Pancreas (tissue), 10 donors: ENCODE results near the gene GTF3C1. TPM values are rescaled to one million over a fixed set of nuclear protein-coding genes. Genes with fewer than 3 reads are reported as not detected.

Source experiments
- ATAC-seq, 4 donors: fragments of 200-7000 bp; cut with Tn5 transposase; one replicate each; pipeline versions ENCODE4 v1.8.0 to v1.9.1; 2020; ENCODE audit warnings: mild to moderate bottlenecking in 4 of 4, moderate library complexity in 4 of 4
- DNase-seq, 6 donors: peaks; one replicate each; pipeline ENCODE4 v3.0.0-alpha.2; 2020
- FAIRE-seq: peaks from 2 replicates; lab custom pipeline; 2012; peaks lifted over from hg19 to GRCh38; lab: Jason Lieb, UNC
- H3K27ac ChIP-seq, 4 donors: fragments of 200-600 bp; sonication (generic); 1 replicate in 3 of 4; 2 replicates in 1 of 4; pipeline versions ENCODE4 v1.5.0 to v1.8.0; 2020
- H3K27me3 ChIP-seq, 4 donors: fragments of 200-600 bp; one replicate each; pipeline ENCODE4 v1.8.0; 2021
- H3K36me3 ChIP-seq, 3 donors: fragments of 200-600 bp; sonication (generic) in 1 of 3; one replicate each; pipeline versions ENCODE4 v1.5.0 to v1.8.0; 2020 to 2021
- H3K4me1 ChIP-seq, 3 donors: fragments of 200-600 bp; one replicate each; pipeline ENCODE4 v1.8.0; 2021
- H3K4me3 ChIP-seq, 4 donors: fragments of 200-600 bp; sonication (generic) in 2 of 4; one replicate each; pipeline versions ENCODE4 v1.5.0 to v1.8.0; 2020 to 2021
- H3K9me3 ChIP-seq, 4 donors: fragments of 200-600 bp; one replicate each; pipeline ENCODE4 v1.8.0; 2021
- CTCF ChIP-seq, 4 donors: fragments of 200-600 bp; sonication (generic) in 3 of 4; IDR thresholded peaks; one replicate each; pipeline versions ENCODE4 v1.5.0 to v1.8.0; 2021; ENCODE audit warnings: antibody characterized with exemption in 4 of 4
- WGBS, 2 donors: extraction: QIAGEN DNeasy Blood & Tissue Kit; methylation state at CpG; one replicate each; pipeline ENCODE4 v1.1.7; 2013; 5-methylcytosine and 5-hydroxymethylcytosine counted together
- intact Hi-C, 3 donors: fragments of 100-400 bp; cut with DNase I; formaldehyde crosslinking; loops; one replicate each; pipeline versions ENCODE4 v1.11.1 to v1.14.2; 2022
- polyA plus RNA-seq, 2 donors: library from polyadenylated mRNA; stranded (reverse); fragments of 200-250 nt; gene quantifications; one replicate each; pipeline ENCODE4 v1.2.3, GENCODE V29; 2013
- total RNA-seq, 6 donors: library from RNA; stranded (reverse); fragmentation: NEBNext Ultra II Directional in 4 of 6; extraction: Animal tissue kit (Norgen Biotek cat#: 25700) in 4 of 6; gene quantifications; one replicate each; pipeline versions ENCODE4 v1.2.1 to v1.2.4, GENCODE V29; 2021 to 2023
- donor health status: healthy with polysubstance abuse.
- donor health status: DM: no; HTN: no; CAD: no; lungs with moderate emphysema.
- donor health status: DM: no; HTN: no; CAD: no.
- donor health status: control.
- donor health status: control.
- donor health status: Bipolar disorder and iron deficiency.
- donor health status: DM: yes; HTN: yes; CAD: no.
- donor health status: DM: no; HTN: no; CAD: no.
- donor health status: DM: no; HTN: no; CAD: no.
- donor health status: DM: yes; HTN: yes; CAD: no.

GTF3C1 gene
- total and polyA plus RNA-seq, 8 donors = 31.5 to 113 (median 43.8) TPM

GRCh38 chr16:27498031-27498825, 51.5 kb downstream of the GTF3C1 start:
- FAIRE-seq (no peak), DNase-seq (no peak), ATAC-seq (no peak)
- Histone ChIP-seq H3K27ac (no peak overlapping the region), H3K27me3 (no peaks in the 10 kb centered on the region), H3K9me3 (no peaks in the 10 kb centered on the region), H3K4me1 (no peaks in the 10 kb centered on the region), H3K4me3 (no peak overlapping the region), H3K36me3 (peaks cover 13 to 90% (median 55%) of the 10 kb centered on the region in 3 donors)
- 86 to 94% methylated on average over 9 of the region's 9 CpGs for WGBS, 2 donors
- TF ChIP-seq CTCF (IDR thresholded peaks at IDR 0.05) = no peak
- intact Hi-C loops = no loop called here

- H3K27me3 ChIP-seq = no peaks in the 10 kb centered on the region
- no peaks in the 10 kb centered on the region for H3K4me1 ChIP-seq
- no peak for TF ChIP-seq CTCF (IDR thresholded peaks at IDR 0.05)
- peaks cover 5 to 86% (median 44%) of the 10 kb centered on the region in 3 donors for H3K36me3 ChIP-seq
- intact Hi-C loops = no loop called here
- no peak for DNase-seq
- H3K4me3 ChIP-seq = no peak overlapping the region
- no peak for FAIRE-seq
- ATAC-seq = no peak
- no peaks in the 10 kb centered on the region for H3K9me3 ChIP-seq
- 90 to 92% methylated on average over 13 of the region's 13 CpGs for WGBS, 2 donors
- no peak overlapping the region for H3K27ac ChIP-seq
These were observed 54.5 kb downstream of the GTF3C1 start for GRCh38 chr16:27495191-27495590.

GRCh38 chr16:27492588-27492979, 57.1 kb downstream of the GTF3C1 start:
- no peaks in the 10 kb centered on the region for H3K27me3 ChIP-seq
- no peaks in the 10 kb centered on the region for H3K9me3 ChIP-seq
- no peak for TF ChIP-seq CTCF (IDR thresholded peaks at IDR 0.05)
- intact Hi-C loops = no loop called here
- peaks cover 0 to 84% (median 58%) of the 10 kb centered on the region in 3 donors for H3K36me3 ChIP-seq
- ATAC-seq (no peak), DNase-seq (no peak), FAIRE-seq (no peak)
- H3K4me3 ChIP-seq = no peak overlapping the region
- no peak overlapping the region for H3K27ac ChIP-seq
- 90% methylated on average over 11 of the region's 11 CpGs for WGBS, 2 donors
- H3K4me1 ChIP-seq = no peaks in the 10 kb centered on the region

- WGBS, 2 donors = 86% methylated on average over 16 of the region's 16 CpGs
- FAIRE-seq = no peak
- Histone ChIP-seq H3K27ac (no peak overlapping the region), H3K4me1 (no peaks in the 10 kb centered on the region), H3K36me3 (peaks cover 0 to 84% (median 55%) of the 10 kb centered on the region in 3 donors), H3K27me3 (no peaks in the 10 kb centered on the region), H3K9me3 (no peaks in the 10 kb centered on the region), H3K4me3 (no peak overlapping the region)
- no peak for ATAC-seq
- no peak for TF ChIP-seq CTCF (IDR thresholded peaks at IDR 0.05)
- DNase-seq = no peak
- intact Hi-C loops = no loop called here
These were observed 57.7 kb downstream of the GTF3C1 start for GRCh38 chr16:27491894-27492587.
